K562 (cell line): ENCODE data around the gene TMPRSS9. TPM values are rescaled to one million over a fixed set of nuclear protein-coding genes. Genes with fewer than 3 reads are reported as not detected.

ENCODE experiments used
- ATAC-seq: fragments of 200-7000 bp; cut with Tn5 transposase; 3 replicates; pipeline ENCODE4 v1.9.1; 2020; ENCODE audit warnings: moderate library complexity
- BruUV-seq: library from RNA; stranded (reverse); fragments of 400-500 nt; replicated peaks from 2 replicates; lab custom pipeline; 2021; lab: Mats Ljungman, UMichigan
- CTCF ChIA-PET: fragments of 300-600 bp; formaldehyde crosslinking; extraction: SDS; loops from one replicate; lab custom pipeline; 2021; ENCODE audit warnings: low intra/inter-chr PET ratio; lab: Yijun Ruan, JAX
- POLR2A ChIA-PET: fragments of 300-600, 350-650 bp; sonication (Branson Sonifier 250); formaldehyde crosslinking; extraction: SDS; loops from one replicate; lab custom pipeline; 2021; ENCODE audit warnings: antibody characterized with exemption, inconsistent platforms; lab: Yijun Ruan, JAX
- DNase-seq, 4 experiments: peaks; one replicate each; pipeline versions ENCODE4 v3.0.0 to v3.0.0-alpha.2; 2011 to 2018; ENCODE audit warnings: low spot score in 3 of 4, mixed read lengths in 3 of 4; ENCODE audit errors: extremely low read depth in 1 of 4
- FAIRE-seq: peaks from 2 replicates; lab custom pipeline; 2011; peaks lifted over from hg19 to GRCh38; lab: Jason Lieb, UNC
- H2AFZ ChIP-seq: 2 replicates; pipeline ENCODE4 v1.6.0; 2011; ENCODE audit warnings: low read depth, low read length, control low read depth, inconsistent platforms
- H3K27ac ChIP-seq: fragments of 200-600 bp; 3 replicates; pipeline ENCODE4 v1.8.0; 2011; ENCODE audit warnings: low read depth, mild to moderate bottlenecking, control low read depth, inconsistent platforms, low read length, moderate library complexity, mixed read lengths; ENCODE audit errors: extremely low read depth
- H3K27me3 ChIP-seq, 2 experiments: fragments of 300-600 bp in 1 of 2; 2 replicates in 1 of 2; 3 replicates in 1 of 2; pipeline versions ENCODE4 v1.6.0 to v1.8.0; 2011; ENCODE audit warnings: inconsistent platforms in 2 of 2, low read length in 2 of 2, mild to moderate bottlenecking in 1 of 2, mixed read lengths in 1 of 2, moderate library complexity in 1 of 2; ENCODE audit not compliant: control insufficient read depth in 2 of 2, insufficient read depth in 2 of 2
- H3K36me3 ChIP-seq: fragments of 300-600 bp; 3 replicates; pipeline ENCODE4 v1.8.0; 2011; ENCODE audit warnings: mild to moderate bottlenecking, low read length, inconsistent platforms; ENCODE audit not compliant: control insufficient read depth, insufficient read depth
- H3K4me1 ChIP-seq, 2 experiments: fragments of 200-600 bp in 1 of 2; replicated peaks in 1 of 2; 2 replicates in 1 of 2; 3 replicates in 1 of 2; pipeline versions ENCODE4 v1.5.1 to v1.8.0; 2011; ENCODE audit warnings: inconsistent platforms in 2 of 2, low read length in 2 of 2, mild to moderate bottlenecking in 1 of 2, mixed read lengths in 1 of 2, moderate library complexity in 1 of 2; ENCODE audit not compliant: control insufficient read depth in 2 of 2, insufficient read depth in 2 of 2
- H3K4me2 ChIP-seq: 2 replicates; pipeline ENCODE4 v1.6.1; 2011; ENCODE audit warnings: low read length, control low read depth, inconsistent platforms, mixed read lengths; ENCODE audit not compliant: insufficient read depth
- H3K4me3 ChIP-seq: fragments of 200-600 bp; sonication (generic), shearing (Covaris generic); 2 replicates; pipeline ENCODE4 v1.5.1; 2016; ENCODE audit warnings: control low read depth, inconsistent platforms
- H3K79me2 ChIP-seq: fragments of 200-600 bp; 3 replicates; pipeline ENCODE4 v1.8.0; 2011; ENCODE audit warnings: low read length, inconsistent platforms; ENCODE audit not compliant: control insufficient read depth, insufficient read depth
- H3K9ac ChIP-seq, 2 experiments: 2 replicates each; pipeline versions ENCODE4 v1.6.0 to v1.6.1; 2011; ENCODE audit warnings: low read depth in 2 of 2, low read length in 2 of 2, control low read depth in 1 of 2, inconsistent platforms in 1 of 2, mild to moderate bottlenecking in 1 of 2, mixed read lengths in 1 of 2; ENCODE audit not compliant: insufficient read depth in 1 of 2
- H3K9me1 ChIP-seq: one replicate; pipeline ENCODE4 v1.6.0; 2011; ENCODE audit warnings: inconsistent platforms, mild to moderate bottlenecking, low read length, moderate library complexity; ENCODE audit not compliant: control insufficient read depth, insufficient read depth
- H3K9me3 ChIP-seq: replicated peaks from 2 replicates; pipeline ENCODE4 v1.5.1; 2011; ENCODE audit warnings: low read depth, low read length, inconsistent platforms; ENCODE audit not compliant: control insufficient read depth, insufficient read depth
- H4K20me1 ChIP-seq: replicated peaks from 2 replicates; pipeline ENCODE4 v1.6.1; 2011; ENCODE audit warnings: low read length, inconsistent platforms, mixed read lengths; ENCODE audit not compliant: control insufficient read depth, insufficient read depth
- EP400 ChIP-seq: fragments of 450-650 bp; IDR thresholded peaks from 2 replicates; pipeline ENCODE4 v1.6.1; 2017; ENCODE audit warnings: antibody characterized with exemption, mild to moderate bottlenecking, moderate library complexity
- ERF ChIP-seq: fragments of 450-650 bp; formaldehyde crosslinking; IDR thresholded peaks from 2 replicates; pipeline ENCODE4 v1.4.0; 2020; ENCODE audit warnings: mild to moderate bottlenecking, mixed read lengths
- MYBL2 ChIP-seq, 2 experiments: fragments of 450-650 bp in 1 of 2; sonication (generic) in 1 of 2; formaldehyde crosslinking in 1 of 2; IDR thresholded peaks; 2 replicates each; pipeline versions ENCODE4 v1.6.1 to v1.8.1; 2017 to 2022; ENCODE audit warnings: borderline replicate concordance in 1 of 2, inconsistent platforms in 1 of 2, low read depth in 1 of 2, mild to moderate bottlenecking in 1 of 2, missing genetic modification reagents in 1 of 2, moderate library complexity in 1 of 2
- POLR3G ChIP-seq: IDR thresholded peaks from 2 replicates; pipeline ENCODE4 v1.6.1; 2011; ENCODE audit not compliant: insufficient read length, insufficient replicate concordance; ENCODE audit errors: extremely low read depth
- RAD51 ChIP-seq: fragments of 450-650 bp; IDR thresholded peaks from 2 replicates; pipeline ENCODE4 v1.7.1; 2016; ENCODE audit warnings: low read depth, mild to moderate bottlenecking, borderline replicate concordance
- ZKSCAN8 ChIP-seq: fragments of 200-800 bp; sonication (Bioruptor generic); IDR thresholded peaks from 2 replicates; pipeline ENCODE4 v1.6.1; 2016; ENCODE audit warnings: missing genetic modification characterization, missing compliant biosample characterization
- ZNF175 ChIP-seq: fragments of 200-800 bp; sonication (Bioruptor generic); IDR thresholded peaks from 2 replicates; pipeline ENCODE4 v1.6.1; 2016; ENCODE audit warnings: low read depth, mild to moderate bottlenecking, missing genetic modification characterization, missing compliant biosample characterization
- ZNF311 ChIP-seq: fragments of 250-450 bp; sonication (Bioruptor Pico); IDR thresholded peaks from 2 replicates; pipeline ENCODE4 v1.4.0; 2020; ENCODE audit warnings: mild to moderate bottlenecking, moderate library complexity
- ZNF717 ChIP-seq: fragments of 250-450 bp; sonication (Bioruptor Pico); IDR thresholded peaks from 2 replicates; pipeline ENCODE4 v1.5.0; 2021
- WGBS: fragments of 100-300 bp; shearing (Covaris generic); methylation state at CpG from one replicate; pipeline ENCODE4 v1.1.6; 2016; ENCODE audit warnings: low coverage, mixed read lengths; ENCODE audit not compliant: insufficient coverage; ENCODE audit errors: missing lambda C conversion rate; 5-methylcytosine and 5-hydroxymethylcytosine counted together
- in situ Hi-C: fragments of 300-500 bp; cut with MboI; formaldehyde crosslinking; loops from 4 replicates; pipeline ENCODE4 v1.15.0; 2018; ENCODE audit warnings: inconsistent platforms, mixed read lengths
- intact Hi-C: fragments of 100-400 bp; cut with micrococcal nuclease; formaldehyde crosslinking; loops from 2 replicates; pipeline ENCODE4 v1.14.2; 2022
- polyA plus RNA-seq, 8 experiments: library from polyadenylated mRNA; depleted of rRNA in 4 of 8; stranded (reverse) in 5 of 8; unstranded in 3 of 8; fragments of >200 nt; fragmentation: Nextera tagmentation in 2 of 8; fragmentation: Illumina TruSeq in 1 of 8; extraction: Ambion mirVana in 2 of 8; extraction: Trizol in 1 of 8; gene quantifications; 2 replicates each; pipeline versions ENCODE4 v1.2.1 to v1.2.3, GENCODE V29; 2011 to 2014; ENCODE audit warnings: inconsistent platforms in 1 of 8, missing spikeins in 1 of 8
- total RNA-seq, 7 experiments: library from RNA; depleted of rRNA in 6 of 7; stranded (reverse); fragments of >200 nt in 6 of 7; fragmentation: Illumina TruSeq in 2 of 7; extraction: Trizol in 2 of 7; gene quantifications; 2 replicates each; pipeline versions ENCODE4 v1.2.1 to v1.2.3, GENCODE V29; 2011 to 2021; ENCODE audit warnings: low replicate concordance in 1 of 7
- TF ChIP-seq, protein P1 (sequence below), 2 experiments: fragments of 450-650 bp; IDR thresholded peaks; 2 replicates each; pipeline ENCODE4 v1.6.1; 2016
- TF ChIP-seq, protein P2 (sequence below): fragments of 200-400 bp; formaldehyde crosslinking; IDR thresholded peaks from 2 replicates; pipeline ENCODE4 v1.6.1; 2017; ENCODE audit warnings: mild to moderate bottlenecking, low read depth, low read length, moderate library complexity
- TF ChIP-seq, protein P3 (sequence below): sonication (generic); formaldehyde crosslinking; IDR thresholded peaks from 2 replicates; pipeline ENCODE4 v1.8.0; 2022; ENCODE audit warnings: mild to moderate bottlenecking, missing genetic modification reagents, borderline replicate concordance
- TF ChIP-seq, protein P4 (sequence below), 2 experiments: fragments of 450-650 bp in 1 of 2; sonication (generic) in 1 of 2; formaldehyde crosslinking; conservative IDR thresholded peaks; 2 replicates each; pipeline versions ENCODE4 v1.4.0 to v1.8.1; 2020 to 2022; ENCODE audit warnings: mild to moderate bottlenecking in 1 of 2, missing genetic modification reagents in 1 of 2

The TMPRSS9 gene
- total and polyA plus RNA-seq, 9 of the 15 experiments (the other 6 are each of a cell fraction or from before 2014, with no cell fraction given), result 0.01 to 0.03 TPM; not detected in 7

DNA sequence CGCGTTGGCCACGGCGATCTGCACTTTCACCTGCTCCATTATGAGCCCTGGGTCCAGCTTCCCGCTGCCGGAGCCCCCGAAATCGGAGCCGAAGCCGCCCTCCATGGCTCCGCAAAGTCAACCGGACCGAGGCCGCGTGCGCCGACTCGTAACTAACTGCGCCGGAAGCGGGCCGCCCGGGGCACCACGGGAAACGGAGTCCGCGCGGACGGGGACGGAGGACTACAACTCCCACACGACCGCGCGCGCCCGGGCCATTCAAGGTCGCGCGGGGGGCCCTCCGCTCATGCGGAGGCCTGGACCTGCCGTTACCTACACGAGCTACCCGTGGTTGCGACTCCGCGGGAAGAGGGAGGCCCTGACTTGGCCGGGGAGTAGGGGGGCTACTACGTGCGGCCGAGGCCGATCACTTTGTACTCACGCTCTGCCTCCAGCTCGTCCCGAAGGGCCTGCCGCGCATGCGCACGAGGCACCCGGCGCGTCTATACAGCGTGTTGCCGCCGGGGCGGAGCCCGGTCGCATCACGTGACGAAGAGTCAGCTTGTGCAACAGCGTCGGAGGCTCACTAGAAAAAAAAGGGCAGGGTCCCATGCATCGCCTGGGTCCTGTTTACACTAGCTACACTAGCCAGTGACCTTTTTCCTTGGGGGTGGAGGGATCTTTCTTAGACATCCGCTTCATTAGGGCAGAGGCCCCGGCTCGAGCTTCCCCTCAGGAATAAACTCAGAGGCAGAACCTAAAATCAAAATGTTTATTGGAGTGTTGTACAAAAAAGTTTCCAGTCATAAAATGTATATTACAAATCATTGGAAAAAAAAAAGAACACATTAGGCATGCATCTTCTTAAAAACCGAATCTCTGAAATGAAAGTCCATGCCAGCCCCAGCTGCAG is 67.6 kb downstream of the TMPRSS9 start, which contains the start of gene TIMM13:
TSS of gene TIMM13 (minus strand) at position 158 of the 892 bp plus-strand sequence. CDS start at position 105, 53 bp downstream.
- Histone ChIP-seq H3K4me2 (peak within 1 kb of the TSS; percentile 98), H4K20me1 (peaks cover 10% of the 10 kb centered on the region; the same call in 1 of the 2 replicates), H3K36me3 (peaks cover 76% of the 10 kb centered on the region; the same call in 2 of the 3 replicates), H3K9me3 (no peaks in the 10 kb centered on the region), H3K9ac (peak within 1 kb of the TSS; percentile 99 to 100), H2AFZ (peak within 1 kb of the TSS; percentile 99), H3K27ac (peak within 1 kb of the TSS; percentile 100), H3K4me3 (peak within 1 kb of the TSS; percentile 98), H3K79me2 (peaks cover 36% of the 10 kb centered on the region), H3K9me1 (no peaks in the 10 kb centered on the region), H3K27me3 (no peaks in the 10 kb centered on the region), H3K4me1 (peaks cover 11 to 79% of the 10 kb centered on the region in 2 experiments; a peak in 4 of 5 replicates)
- no TSS peak for BruUV-seq
- WGBS, result under 1% methylated on average over 58 of the region's 77 CpGs
- peak; percentile 94 for ATAC-seq
- FAIRE-seq, result peak; percentile 99
- intact Hi-C loops (no loop called here), in situ Hi-C loops (no loop called here)
- peak; percentile 91 to 98 (median 93) for DNase-seq
- CTCF ChIA-PET, result no interaction called here
- POLR2A ChIA-PET, result interaction anchor here (0.6 to 2.0 kb wide), 13 partner anchors 11 to 610 kb away, joined by 3 to 9 read pairs (median 4); partner anchors contain the start of gene GADD45B
- TF ChIP-seq ERF (CRISPR knock-in tag) (peak; percentile 72; the same call in 1 of the 2 replicates), RAD51 (peak; percentile 98), ZNF717 (CRISPR knock-in tag) (no peak), ZKSCAN8 (CRISPR knock-in tag) (no peak), EP400 (peak; percentile 99), ZNF311 (0 out of 2 replicates have a peak, but pooled peaks have one; percentile 38), POLR3G (no peak), MYBL2 (IDR thresholded peaks at IDR 0.05; ENCODE audit: low read depth) (no peak), MYBL2 (CRISPR knock-in tag; IDR thresholded peaks at IDR 0.05; ENCODE audit: borderline replicate concordance) (no peak), ZNF175 (no peak)
- TF ChIP-seq, protein P1, sequence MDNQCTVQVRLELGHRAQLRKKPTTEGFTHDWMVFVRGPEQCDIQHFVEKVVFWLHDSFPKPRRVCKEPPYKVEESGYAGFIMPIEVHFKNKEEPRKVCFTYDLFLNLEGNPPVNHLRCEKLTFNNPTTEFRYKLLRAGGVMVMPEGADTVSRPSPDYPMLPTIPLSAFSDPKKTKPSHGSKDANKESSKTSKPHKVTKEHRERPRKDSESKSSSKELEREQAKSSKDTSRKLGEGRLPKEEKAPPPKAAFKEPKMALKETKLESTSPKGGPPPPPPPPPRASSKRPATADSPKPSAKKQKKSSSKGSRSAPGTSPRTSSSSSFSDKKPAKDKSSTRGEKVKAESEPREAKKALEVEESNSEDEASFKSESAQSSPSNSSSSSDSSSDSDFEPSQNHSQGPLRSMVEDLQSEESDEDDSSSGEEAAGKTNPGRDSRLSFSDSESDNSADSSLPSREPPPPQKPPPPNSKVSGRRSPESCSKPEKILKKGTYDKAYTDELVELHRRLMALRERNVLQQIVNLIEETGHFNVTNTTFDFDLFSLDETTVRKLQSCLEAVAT (IDR thresholded peaks at IDR 0.05), result no peak
- TF ChIP-seq, protein P2, sequence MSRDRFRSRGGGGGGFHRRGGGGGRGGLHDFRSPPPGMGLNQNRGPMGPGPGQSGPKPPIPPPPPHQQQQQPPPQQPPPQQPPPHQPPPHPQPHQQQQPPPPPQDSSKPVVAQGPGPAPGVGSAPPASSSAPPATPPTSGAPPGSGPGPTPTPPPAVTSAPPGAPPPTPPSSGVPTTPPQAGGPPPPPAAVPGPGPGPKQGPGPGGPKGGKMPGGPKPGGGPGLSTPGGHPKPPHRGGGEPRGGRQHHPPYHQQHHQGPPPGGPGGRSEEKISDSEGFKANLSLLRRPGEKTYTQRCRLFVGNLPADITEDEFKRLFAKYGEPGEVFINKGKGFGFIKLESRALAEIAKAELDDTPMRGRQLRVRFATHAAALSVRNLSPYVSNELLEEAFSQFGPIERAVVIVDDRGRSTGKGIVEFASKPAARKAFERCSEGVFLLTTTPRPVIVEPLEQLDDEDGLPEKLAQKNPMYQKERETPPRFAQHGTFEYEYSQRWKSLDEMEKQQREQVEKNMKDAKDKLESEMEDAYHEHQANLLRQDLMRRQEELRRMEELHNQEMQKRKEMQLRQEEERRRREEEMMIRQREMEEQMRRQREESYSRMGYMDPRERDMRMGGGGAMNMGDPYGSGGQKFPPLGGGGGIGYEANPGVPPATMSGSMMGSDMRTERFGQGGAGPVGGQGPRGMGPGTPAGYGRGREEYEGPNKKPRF, result no peak
- TF ChIP-seq, protein P3, sequence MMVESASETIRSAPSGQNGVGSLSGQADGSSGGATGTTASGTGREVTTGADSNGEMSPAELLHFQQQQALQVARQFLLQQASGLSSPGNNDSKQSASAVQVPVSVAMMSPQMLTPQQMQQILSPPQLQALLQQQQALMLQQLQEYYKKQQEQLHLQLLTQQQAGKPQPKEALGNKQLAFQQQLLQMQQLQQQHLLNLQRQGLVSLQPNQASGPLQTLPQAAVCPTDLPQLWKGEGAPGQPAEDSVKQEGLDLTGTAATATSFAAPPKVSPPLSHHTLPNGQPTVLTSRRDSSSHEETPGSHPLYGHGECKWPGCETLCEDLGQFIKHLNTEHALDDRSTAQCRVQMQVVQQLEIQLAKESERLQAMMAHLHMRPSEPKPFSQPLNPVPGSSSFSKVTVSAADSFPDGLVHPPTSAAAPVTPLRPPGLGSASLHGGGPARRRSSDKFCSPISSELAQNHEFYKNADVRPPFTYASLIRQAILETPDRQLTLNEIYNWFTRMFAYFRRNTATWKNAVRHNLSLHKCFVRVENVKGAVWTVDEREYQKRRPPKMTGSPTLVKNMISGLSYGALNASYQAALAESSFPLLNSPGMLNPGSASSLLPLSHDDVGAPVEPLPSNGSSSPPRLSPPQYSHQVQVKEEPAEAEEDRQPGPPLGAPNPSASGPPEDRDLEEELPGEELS (CRISPR knock-in tag), result no peak
- TF ChIP-seq, protein P4, sequence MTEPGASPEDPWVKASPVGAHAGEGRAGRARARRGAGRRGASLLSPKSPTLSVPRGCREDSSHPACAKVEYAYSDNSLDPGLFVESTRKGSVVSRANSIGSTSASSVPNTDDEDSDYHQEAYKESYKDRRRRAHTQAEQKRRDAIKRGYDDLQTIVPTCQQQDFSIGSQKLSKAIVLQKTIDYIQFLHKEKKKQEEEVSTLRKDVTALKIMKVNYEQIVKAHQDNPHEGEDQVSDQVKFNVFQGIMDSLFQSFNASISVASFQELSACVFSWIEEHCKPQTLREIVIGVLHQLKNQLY (CRISPR knock-in tag; conservative IDR thresholded peaks at IDR 0.05), result 0 out of 4 replicates have a peak, but pooled peaks of 1 of the 2 experiments have one; percentile 32
